Breast epithelium (tissue), 4 donors: ENCODE data around the gene C2orf66. TPM values are rescaled to one million over a fixed set of nuclear protein-coding genes. Genes with fewer than 3 reads are reported as not detected.

Source experiments
- DNase-seq, 2 donors: peaks; one replicate each; pipeline ENCODE4 v3.0.0-alpha.2; 2019; ENCODE audit warnings: low spot score in 2 of 2
- H3K27ac ChIP-seq, 2 donors: fragments of 200-600 bp; sonication (generic) in 1 of 2; one replicate each; pipeline ENCODE4 v1.5.1; 2016 to 2019; ENCODE audit warnings: mild to moderate bottlenecking in 1 of 2
- H3K27me3 ChIP-seq, 2 donors: fragments of 200-600 bp; sonication (generic) in 1 of 2; one replicate each; pipeline versions ENCODE4 v1.5.1 to v1.6.0; 2017 to 2019; ENCODE audit warnings: control low read depth in 1 of 2, mild to moderate bottlenecking in 1 of 2
- H3K36me3 ChIP-seq: fragments of 200-600 bp; one replicate; pipeline ENCODE4 v1.5.1; 2019
- H3K4me1 ChIP-seq, 2 donors: fragments of 200-600 bp; sonication (generic); one replicate each; pipeline ENCODE4 v1.5.1; 2016 to 2019; ENCODE audit warnings: control low read depth in 1 of 2
- H3K4me3 ChIP-seq, 3 donors: fragments of 200-600 bp; sonication (generic); 1 replicate in 2 of 3; 2 replicates in 1 of 3; pipeline ENCODE4 v1.5.1; 2016 to 2019; ENCODE audit warnings: mild to moderate bottlenecking in 3 of 3, moderate library complexity in 2 of 3
- H3K9me3 ChIP-seq, 2 donors: fragments of 200-600 bp; sonication (generic) in 1 of 2; one replicate each; pipeline ENCODE4 v1.5.1; 2016 to 2019; ENCODE audit warnings: control low read depth in 1 of 2
- POLR2A ChIP-seq: fragments of 450-650 bp; IDR thresholded peaks from one replicate; pipeline ENCODE4 v1.6.1; 2016; ENCODE audit warnings: antibody characterized with exemption, mild to moderate bottlenecking, moderate library complexity
- POLR2AphosphoS5 ChIP-seq, 3 donors: sonication (generic); formaldehyde crosslinking; IDR thresholded peaks; one replicate each; pipeline ENCODE4 v1.6.1; 2017; ENCODE audit warnings: antibody characterized with exemption in 3 of 3
- intact Hi-C: fragments of 100-400 bp; cut with DNase I; formaldehyde crosslinking; loops from one replicate; pipeline ENCODE4 v1.15.1; 2023; ENCODE audit warnings: low total_unique reads
- total RNA-seq, 3 donors: library from RNA; depleted of rRNA; stranded (reverse); fragments of >200 nt; gene quantifications; one replicate each; pipeline ENCODE4 v1.1.0, GENCODE V29; 2016
- TF ChIP-seq, protein P1 (sequence below), 3 donors: fragments of 450-650 bp; IDR thresholded peaks; one replicate each; pipeline ENCODE4 v1.5.1; 2016 to 2017; ENCODE audit warnings: antibody characterized with exemption in 3 of 3, mild to moderate bottlenecking in 3 of 3, moderate library complexity in 3 of 3

Gene C2orf66
- total RNA-seq = 1 to 10 TPM in 1 of 3 donors, not detected in 2; 1.2 TPM

DNA sequence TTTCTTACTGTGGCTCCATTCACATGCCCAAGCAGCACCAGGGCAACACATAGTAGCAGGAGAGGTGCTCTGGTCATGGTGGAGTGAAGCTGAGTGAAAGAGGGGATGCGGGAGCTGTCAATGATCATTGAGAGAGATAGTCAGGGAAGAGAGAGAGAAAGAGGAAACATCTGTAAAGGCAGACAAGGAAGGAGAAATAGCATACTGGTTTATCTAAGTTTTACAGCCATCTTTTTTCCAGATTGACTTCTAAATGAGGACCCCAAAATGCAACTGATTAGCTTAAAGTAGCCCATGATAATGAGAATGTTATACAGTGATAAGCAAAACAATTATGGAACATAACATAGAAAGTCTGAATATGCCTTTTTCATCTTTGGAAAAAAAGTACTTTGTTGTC, at the start of gene C2orf66:
C2orf66 (minus strand) TSS at position 96 of the 400 bp plus-strand sequence; CDS start at position 77, 19 bp downstream.
- intact Hi-C loops = no loop called here
- H3K4me3 ChIP-seq = no peak within 1 kb of the TSS
- no peak for TF ChIP-seq POLR2A
- TF ChIP-seq, protein P1, sequence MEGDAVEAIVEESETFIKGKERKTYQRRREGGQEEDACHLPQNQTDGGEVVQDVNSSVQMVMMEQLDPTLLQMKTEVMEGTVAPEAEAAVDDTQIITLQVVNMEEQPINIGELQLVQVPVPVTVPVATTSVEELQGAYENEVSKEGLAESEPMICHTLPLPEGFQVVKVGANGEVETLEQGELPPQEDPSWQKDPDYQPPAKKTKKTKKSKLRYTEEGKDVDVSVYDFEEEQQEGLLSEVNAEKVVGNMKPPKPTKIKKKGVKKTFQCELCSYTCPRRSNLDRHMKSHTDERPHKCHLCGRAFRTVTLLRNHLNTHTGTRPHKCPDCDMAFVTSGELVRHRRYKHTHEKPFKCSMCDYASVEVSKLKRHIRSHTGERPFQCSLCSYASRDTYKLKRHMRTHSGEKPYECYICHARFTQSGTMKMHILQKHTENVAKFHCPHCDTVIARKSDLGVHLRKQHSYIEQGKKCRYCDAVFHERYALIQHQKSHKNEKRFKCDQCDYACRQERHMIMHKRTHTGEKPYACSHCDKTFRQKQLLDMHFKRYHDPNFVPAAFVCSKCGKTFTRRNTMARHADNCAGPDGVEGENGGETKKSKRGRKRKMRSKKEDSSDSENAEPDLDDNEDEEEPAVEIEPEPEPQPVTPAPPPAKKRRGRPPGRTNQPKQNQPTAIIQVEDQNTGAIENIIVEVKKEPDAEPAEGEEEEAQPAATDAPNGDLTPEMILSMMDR (IDR thresholded peaks at IDR 0.05) = no peak
- TF ChIP-seq POLR2AphosphoS5 (IDR thresholded peaks at IDR 0.05) = no peak
- no peak within 1 kb of the TSS for H3K27ac ChIP-seq
- H3K27me3 ChIP-seq = no peaks in the 10 kb centered on the region
- no peaks in the 10 kb centered on the region for H3K9me3 ChIP-seq
- H3K4me1 ChIP-seq = no peaks in the 10 kb centered on the region
- DNase-seq = no peak
- no peaks in the 10 kb centered on the region for H3K36me3 ChIP-seq

- intact Hi-C loops = no loop called here
- Histone ChIP-seq H3K4me1 (no peaks in the 10 kb centered on the region), H3K4me3 (no peak overlapping the region), H3K9me3 (peaks cover 0 to 5% of the 10 kb centered on the region in 2 donors), H3K36me3 (no peaks in the 10 kb centered on the region), H3K27ac (no peak overlapping the region), H3K27me3 (no peaks in the 10 kb centered on the region)
- TF ChIP-seq POLR2AphosphoS5 (IDR thresholded peaks at IDR 0.05) = no peak
- TF ChIP-seq, protein P1 (IDR thresholded peaks at IDR 0.05) = no peak
- no peak for TF ChIP-seq POLR2A
- no peak for DNase-seq
Measured at GRCh38 chr2:196854629-196855028, 45.5 kb upstream of the C2orf66 start.

- H3K36me3 ChIP-seq = no peaks in the 10 kb centered on the region
- no peaks in the 10 kb centered on the region for H3K9me3 ChIP-seq
- no peaks in the 10 kb centered on the region for H3K27me3 ChIP-seq
- H3K4me1 ChIP-seq = no peaks in the 10 kb centered on the region
- no peak for DNase-seq
- intact Hi-C loops = no loop called here
- H3K27ac ChIP-seq = no peak overlapping the region
- no peak overlapping the region for H3K4me3 ChIP-seq
- TF ChIP-seq, protein P1 (IDR thresholded peaks at IDR 0.05) = no peak
- TF ChIP-seq POLR2A = no peak
- no peak for TF ChIP-seq POLR2AphosphoS5 (IDR thresholded peaks at IDR 0.05)
Measured at GRCh38 chr2:196853301-196854087, 44.3 kb upstream of the C2orf66 start.

DNA sequence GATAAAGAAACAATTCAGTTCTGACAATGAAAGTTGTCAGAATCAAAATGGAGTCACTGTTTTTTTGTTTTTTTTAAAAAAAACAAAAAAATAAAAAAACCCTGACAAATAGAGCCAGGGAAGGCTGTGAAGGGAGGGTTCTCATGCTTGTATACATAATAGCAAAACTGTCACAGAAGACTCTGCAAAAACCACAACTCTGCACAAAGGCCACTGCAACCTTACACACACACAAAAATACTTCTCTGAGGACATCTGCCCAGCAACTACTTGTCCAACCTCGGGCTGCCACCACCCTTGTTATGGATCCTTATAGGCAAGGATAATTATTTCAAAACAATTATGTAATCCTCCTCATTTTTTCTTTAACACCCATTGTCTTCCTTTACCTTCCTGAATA, 41.9 kb upstream of the C2orf66 start:
- Histone ChIP-seq H3K27me3 (no peaks in the 10 kb centered on the region), H3K36me3 (peaks cover 4% of the 10 kb centered on the region), H3K4me1 (no peaks in the 10 kb centered on the region), H3K27ac (no peak overlapping the region), H3K9me3 (no peaks in the 10 kb centered on the region), H3K4me3 (no peak overlapping the region)
- no peak for DNase-seq
- intact Hi-C loops = no loop called here
- no peak for TF ChIP-seq POLR2AphosphoS5 (IDR thresholded peaks at IDR 0.05)
- no peak for TF ChIP-seq POLR2A
- TF ChIP-seq, protein P1 (IDR thresholded peaks at IDR 0.05) = no peak

- H3K4me1 ChIP-seq = no peaks in the 10 kb centered on the region
- no peaks in the 10 kb centered on the region for H3K9me3 ChIP-seq
- H3K4me3 ChIP-seq = no peak overlapping the region
- no peaks in the 10 kb centered on the region for H3K27me3 ChIP-seq
- intact Hi-C loops = no loop called here
- no peak overlapping the region for H3K27ac ChIP-seq
- DNase-seq = no peak
- H3K36me3 ChIP-seq = peaks cover 4% of the 10 kb centered on the region
- TF ChIP-seq POLR2AphosphoS5 (IDR thresholded peaks at IDR 0.05) (no peak), POLR2A (no peak)
- TF ChIP-seq, protein P1 (IDR thresholded peaks at IDR 0.05) = peak in 1 of 3 donors; percentile 6
Measured at GRCh38 chr2:196849895-196850294, 40.7 kb upstream of the C2orf66 start.
